NOMO-1 treated with DMSO at 0.1 percent for 48 hours (cell line): ENCODE data around the gene RSBN1L.
A peak's percentile ranks its signal among the peaks of the same experiment; 100 is the strongest.

Experiments
- DNase-seq: peaks from one replicate; lab custom pipeline; 2025; ENCODE audit not compliant: unreplicated experiment; lab: John Stamatoyannopoulos, UW

Gene RSBN1L

DNA sequence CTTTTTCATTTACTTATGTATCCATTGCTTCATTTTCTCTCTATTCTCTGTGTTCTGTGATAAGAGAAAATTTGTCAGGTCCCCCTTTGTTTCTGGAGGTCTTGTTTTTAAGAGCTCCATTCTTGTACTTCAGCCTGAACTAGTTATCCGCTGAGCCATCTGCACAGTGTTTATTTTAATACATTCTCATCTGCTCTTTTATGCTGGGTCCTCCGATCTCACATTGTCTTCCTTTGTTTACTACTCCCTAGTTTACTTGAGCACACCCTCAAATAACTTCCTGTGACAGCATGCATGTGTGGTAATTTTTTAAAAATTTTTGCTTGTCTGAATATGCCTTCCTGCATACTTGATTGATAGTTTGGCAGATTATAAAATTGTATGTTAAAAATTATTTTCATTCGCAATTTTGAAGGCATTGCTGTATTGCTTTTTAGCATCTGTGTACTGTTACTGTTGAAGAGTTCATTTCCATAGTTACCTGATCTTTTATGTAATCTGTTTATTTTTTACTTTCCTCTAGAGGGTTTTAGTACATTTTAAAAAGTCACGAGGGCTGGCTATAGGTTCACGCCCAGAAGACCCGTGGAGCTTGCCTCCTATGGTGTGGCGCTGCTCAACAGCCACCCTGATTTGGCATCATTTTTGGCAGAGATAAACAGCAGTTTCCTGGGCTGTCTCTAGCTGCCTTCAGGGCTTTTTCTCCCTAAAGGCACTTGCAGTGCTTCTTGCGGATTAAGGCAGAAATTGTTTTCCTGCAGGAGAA is 31.9 kb downstream of the RSBN1L start:
- no peak for DNase-seq

DNA sequence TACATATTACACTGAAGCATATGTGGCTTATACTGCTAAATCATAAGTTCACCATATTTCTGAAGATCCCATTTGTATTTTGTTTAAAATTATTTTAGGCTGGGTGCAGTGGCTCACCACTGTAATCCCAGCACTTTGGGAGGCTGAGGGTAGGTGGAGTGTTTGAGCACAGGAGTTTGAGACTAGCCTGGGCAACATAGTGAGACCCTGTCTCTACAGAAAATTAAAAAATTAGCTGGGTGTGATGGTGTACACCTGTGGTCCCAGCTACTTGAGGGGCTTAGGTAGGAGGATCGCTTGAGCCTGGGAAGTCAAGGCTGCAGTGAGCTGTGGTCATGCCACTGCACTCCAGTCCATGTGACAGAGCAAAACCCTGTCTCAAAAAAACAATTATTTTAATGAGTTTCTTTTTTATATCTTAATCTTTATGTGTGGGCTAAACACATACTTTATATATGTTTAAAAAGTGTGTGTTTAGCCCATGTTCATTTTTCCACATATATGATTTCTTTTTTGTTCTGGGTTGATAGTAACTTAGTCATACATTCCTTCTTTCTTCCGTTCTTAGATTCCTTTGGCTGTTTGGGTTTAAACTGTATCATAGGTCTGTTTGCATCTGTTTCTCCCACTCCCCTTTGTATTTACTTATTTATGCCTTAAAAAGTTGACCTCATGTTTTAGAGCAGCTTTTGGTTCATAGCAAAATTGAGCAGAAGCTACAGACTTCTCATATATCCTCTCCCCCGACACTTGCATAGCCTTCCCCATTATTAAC is 33.5 kb downstream of the RSBN1L start:
- no peak for DNase-seq

DNA sequence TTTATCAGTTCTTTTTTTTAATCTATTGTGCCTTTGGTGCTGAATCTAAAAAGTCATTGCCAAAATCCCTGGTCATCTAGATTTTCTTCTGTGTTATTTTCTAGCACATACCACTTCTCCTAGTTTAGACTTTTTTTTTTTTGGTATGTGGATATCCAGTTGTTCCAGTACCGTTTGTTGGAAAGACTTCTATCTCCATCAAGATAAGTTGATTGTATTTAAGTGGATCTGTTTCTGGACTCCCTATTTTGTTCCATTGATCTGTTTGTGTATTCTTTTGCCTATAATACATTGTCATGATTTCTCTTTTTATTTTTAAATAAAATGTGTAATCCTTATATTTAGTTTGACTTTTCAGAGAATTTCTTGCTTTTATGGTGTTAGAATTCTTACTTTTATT is 35.5 kb downstream of the RSBN1L start:
- no peak for DNase-seq

DNA sequence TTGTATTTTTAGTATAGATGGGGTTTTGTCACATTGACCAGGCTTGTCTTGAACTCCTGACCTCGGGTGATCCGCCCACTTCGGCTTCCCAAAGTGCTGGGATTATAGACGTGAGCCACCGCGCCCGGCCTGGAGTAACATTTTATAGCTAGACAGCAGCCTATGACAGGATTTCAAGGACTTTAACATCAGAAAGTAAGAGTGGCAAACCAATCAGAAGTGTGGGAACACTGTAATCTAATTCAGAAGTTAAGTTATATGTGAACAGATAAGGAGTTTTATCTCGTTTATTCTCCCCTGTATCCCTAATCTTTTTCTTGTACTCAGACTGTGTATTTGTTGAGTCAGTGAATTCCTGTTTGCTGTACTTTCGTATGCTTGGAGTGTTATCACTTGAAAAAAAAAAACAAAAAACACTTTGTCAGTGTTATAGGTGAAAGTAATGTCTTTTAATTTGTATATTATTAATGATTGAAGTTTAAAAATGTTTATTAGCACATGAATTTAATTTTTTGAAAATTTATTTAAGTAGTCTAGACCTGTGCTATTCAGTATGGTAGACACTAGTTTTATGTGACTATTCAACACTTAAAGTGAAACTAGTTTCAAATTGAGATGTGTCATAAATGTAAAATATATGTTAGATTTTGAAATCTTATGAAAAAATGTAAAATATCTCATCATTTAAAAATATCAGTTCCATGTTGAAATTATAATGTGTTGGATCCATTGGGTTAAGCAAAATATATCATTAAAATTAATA is 38.6 kb downstream of the RSBN1L start:
- DNase-seq: no peak

DNA sequence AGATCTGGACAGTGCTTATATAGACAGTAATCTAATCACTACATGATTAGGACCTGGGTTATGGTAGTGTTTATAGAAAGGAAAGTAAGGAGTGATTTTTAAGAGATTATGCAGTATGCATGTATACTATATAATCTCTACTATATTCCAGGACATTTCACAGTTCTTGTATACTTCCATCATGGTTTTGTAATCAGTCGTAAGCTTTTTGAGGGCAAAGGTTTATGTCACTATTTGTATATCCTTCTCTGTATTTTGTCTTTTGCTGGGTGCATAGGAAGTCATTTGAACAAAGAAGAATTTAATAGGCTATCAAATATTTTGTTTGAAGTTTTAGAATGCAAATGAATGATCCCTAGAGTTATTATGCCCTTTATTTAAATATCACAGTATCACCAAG is 39.2 kb downstream of the RSBN1L start:
- no peak for DNase-seq

DNA sequence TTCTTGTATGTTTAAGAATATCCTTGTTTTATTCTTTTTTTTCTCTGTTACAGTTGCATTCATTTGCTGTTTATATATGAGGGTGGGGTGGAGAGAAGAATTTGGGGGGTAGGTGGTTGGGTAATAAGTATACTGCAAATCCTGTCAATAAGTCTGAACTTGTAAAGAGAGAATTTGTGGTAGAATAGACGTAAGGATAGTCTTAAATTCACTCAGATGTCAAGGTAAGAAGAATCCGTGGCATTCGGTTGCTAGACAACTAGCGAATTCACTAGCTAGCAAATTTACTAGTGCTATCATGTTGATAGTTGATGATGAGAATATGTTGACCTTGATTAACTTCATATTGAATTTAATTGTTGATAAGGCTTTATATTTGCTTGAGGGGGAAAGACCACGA is 40.7 kb downstream of the RSBN1L start:
- DNase-seq: no peak

DNA sequence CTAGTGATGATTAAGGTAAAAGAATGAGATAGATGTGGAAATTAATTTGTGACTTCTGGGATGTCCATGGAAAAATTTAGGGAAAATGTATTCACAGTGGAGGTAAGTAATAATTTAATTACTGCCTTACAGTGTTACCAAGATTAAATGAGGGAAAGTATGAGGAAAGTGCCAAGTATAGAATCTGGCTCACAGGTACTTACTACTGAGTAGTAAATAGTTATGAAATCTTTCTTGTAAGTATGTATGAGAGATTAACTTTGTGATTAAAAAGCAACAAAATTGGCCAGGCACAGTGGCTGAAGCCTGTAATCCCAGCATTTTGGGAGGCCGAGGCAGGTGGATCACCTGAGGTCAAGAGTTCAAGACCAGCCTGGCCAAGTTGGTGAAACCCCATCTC is 42.1 kb downstream of the RSBN1L start:
- DNase-seq: no peak

DNA sequence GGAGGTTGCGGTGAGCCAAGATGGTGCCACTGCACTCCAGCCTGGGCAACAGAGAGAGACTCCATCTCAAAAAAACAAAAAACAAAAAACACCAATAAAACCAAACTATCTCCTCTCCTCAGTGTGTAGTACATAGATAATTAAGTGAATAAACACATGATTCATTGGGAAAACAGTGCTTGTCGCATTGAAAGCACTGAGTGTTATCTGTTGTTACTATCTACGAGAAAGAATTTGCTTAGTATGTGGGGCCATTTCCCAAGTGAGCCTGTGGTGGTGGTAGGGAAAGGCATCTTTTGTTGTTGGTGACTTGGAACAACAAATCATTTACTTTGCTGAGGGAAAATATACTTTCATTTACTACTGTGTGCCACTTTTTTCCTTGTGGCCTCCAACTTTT is 42.6 kb downstream of the RSBN1L start:
- DNase-seq: no peak

DNA sequence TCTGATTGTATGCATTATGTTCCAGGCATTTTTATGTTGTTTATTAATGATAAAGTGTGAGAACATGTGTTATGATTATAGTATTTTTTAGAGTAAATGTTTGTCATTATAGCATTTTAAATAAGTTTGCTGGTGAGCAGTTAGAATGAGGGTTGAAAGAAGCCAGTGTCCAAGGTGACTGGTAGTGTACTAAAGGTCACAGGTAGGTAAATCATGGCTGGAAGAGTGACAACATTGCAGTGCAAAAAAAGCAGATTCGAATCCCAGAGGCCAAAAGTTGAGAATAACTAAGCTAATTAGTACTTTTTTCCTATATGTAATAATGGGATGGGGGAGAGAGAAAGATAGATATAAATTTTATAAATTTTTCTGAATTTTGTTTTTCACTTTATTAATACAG is 44.0 kb downstream of the RSBN1L start:
- DNase-seq: no peak

DNA sequence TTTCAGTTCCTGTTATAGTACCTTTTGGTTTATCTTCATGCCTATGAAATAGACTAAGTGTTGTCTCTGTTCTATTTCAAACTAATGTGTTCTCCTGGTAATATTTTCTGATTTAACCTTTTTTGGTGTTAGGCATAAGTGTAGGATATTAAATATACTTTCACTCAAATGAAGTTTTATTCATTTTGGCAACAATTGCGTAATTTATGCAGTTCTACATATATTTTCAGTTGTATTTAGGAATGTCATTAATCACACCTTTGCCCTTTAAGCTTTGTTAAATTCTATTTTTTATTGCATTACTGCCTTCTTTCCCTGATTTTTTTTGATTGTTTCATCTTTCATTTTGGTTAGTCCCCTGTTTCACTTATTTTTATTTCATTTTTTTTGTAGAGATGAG is 47.3 kb downstream of the RSBN1L start:
- no peak for DNase-seq

DNA sequence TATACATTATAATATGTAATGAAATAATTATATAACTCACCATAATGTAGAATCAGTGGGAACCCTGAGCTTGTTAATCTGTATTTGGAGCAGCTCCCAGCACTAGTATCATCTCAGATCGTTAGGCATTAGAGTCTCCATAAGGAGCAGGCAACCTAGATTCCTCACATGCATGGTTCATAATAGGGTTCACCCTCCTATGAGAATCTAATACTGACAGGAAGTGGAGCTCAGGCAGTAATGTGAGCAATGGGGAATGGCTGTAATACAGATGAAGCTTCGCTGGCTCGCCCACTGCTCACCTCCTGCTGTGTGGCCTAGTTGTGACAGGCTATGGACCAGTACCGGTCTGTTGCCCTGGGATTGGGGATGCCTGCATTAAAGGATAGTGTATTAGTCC is 49.5 kb downstream of the RSBN1L start:
- DNase-seq: no peak

DNA sequence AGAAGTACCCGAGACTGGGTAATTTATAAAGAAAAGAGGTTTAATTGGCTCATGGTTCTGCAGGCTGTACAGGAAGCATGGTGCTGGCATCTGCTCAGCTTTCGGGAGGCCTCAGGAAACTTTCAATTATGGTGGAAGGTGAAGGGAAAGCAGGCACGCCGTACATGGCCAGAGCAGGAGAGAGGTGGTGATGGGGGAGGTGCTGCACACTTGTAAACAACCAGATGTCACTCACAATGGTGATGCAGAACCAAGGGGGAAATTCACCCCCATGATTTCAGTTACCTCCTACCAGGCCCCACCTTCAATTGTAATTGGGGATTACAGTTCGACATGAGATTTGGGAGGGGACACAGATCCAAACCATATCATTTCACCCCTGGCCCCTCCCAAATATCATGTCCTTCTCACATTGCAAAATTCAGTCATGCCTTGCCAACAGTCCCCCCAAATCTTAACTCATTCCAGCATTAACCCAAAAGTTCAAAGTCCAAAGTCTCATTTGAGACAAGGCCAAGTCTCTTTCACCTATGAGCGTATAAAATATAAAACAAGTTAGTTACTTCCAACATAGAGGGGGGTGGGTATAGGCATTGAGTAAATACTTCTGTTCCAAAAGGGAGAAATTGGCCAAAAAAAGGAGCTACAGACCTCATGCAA is 50.0 kb downstream of the RSBN1L start:
- DNase-seq: no peak

DNA sequence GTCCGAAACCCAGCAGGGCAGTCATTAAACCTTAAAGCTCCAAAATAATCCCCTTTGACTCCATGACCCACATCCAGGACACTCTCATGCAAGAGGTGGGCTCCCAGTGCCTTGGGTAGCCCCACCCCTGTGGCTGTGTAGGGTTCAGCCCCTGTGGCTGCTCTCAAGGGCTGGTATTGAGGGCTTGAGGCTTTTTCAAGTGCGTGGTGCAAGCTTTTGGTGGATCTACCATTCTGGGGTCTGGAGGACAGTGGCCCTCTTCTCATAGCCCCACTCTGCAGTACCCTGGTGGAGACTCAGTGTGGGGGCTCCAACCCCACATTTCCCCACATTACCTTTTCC is 50.5 kb downstream of the RSBN1L start:
- DNase-seq: no peak

DNA sequence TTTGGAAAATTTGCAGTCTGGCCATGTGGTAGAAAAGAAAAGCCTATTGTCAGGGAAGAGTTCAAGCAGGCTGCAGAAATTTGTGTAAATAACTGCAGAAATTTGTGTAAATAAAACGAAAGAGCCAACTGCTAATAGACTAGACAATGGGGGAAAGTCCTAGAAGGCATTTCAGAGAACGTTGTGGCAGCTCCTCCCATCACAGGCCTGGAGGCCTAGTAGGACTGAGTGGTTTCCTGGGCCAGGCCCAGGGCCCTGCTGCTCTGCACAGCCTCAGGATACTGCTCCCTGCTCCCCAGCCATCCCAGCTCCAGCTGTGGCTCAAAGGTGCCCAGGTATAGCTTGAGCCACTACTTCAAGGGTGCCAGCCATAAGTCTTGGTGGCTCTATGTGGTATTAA is 50.9 kb downstream of the RSBN1L start:
- DNase-seq: no peak

DNA sequence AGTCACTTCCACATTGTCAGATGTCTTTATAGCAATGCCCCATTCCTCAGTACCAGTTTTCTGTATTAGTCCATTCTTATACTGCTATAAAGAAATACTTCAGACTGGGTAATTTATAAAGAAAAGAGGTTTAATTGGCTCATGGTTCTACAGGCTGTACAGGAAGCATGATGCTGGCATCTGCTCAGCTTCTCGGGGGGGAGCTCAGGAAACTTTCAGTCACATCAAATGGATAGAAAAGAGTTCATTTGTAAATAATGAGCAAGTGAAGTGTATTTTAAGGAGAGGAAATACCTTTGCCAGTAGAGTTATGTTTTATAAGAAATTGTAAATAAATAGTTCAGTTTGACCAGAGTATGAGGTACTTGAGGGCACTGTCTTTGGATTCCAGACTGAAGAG is 51.5 kb downstream of the RSBN1L start:
- DNase-seq: no peak

DNA sequence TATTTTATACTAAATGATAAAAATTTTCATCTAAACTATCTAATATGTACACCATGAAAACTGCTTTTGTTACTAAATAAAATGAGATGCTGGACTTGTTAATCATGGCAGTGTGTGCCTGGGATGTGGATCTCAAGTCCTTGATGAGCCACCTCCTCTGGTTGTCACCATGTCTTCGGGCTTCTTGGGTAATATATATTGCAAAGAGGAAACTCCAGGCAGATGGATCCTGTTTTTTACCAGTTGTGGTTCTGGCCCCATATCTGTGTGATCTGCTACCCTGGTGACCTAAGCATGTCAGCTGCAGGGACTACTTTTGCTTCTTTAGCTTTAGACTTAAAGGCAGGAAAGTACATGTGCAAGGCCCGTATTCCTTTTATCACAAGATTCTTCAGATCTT is 55.8 kb downstream of the RSBN1L start:
- DNase-seq: peak; percentile 99

DNA sequence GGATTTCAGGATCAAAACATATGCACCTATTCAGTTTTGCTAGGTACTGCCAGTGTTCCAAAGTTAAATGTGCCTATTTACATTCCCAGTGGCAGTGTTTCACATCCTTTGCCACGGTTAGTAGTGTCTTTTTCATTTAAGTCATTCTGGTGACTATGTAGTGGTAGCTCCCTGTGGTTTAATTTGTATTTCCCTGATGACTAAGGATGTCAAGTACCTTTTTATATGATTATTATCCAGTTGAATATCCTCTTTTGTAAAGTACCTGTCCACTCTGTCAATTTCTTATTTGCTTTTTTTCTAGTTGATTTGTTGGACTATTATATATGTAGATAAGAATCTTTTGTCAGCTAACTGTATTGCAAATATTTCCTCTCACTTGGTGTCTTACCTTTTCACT is 56.9 kb downstream of the RSBN1L start:
- DNase-seq: no peak

DNA sequence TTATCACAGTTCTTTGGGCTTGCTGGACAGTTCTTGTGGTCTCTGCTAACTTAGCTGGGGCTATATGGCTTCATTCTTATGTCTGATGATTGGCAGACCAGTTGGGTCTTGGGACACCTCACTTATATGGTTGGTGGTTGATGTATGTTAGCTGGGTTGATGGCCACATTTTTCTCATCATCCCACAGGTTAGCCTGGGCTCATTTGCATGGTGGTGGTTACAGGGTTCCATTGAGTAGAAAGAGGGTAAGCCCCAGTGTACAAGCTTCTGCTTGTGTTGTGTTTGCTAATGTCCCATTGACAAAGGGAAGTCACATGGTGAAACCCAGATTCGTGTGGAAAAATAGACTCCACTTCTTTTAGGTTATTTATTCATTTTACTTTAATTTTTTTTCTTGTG is 61.3 kb downstream of the RSBN1L start:
- DNase-seq: no peak

DNA sequence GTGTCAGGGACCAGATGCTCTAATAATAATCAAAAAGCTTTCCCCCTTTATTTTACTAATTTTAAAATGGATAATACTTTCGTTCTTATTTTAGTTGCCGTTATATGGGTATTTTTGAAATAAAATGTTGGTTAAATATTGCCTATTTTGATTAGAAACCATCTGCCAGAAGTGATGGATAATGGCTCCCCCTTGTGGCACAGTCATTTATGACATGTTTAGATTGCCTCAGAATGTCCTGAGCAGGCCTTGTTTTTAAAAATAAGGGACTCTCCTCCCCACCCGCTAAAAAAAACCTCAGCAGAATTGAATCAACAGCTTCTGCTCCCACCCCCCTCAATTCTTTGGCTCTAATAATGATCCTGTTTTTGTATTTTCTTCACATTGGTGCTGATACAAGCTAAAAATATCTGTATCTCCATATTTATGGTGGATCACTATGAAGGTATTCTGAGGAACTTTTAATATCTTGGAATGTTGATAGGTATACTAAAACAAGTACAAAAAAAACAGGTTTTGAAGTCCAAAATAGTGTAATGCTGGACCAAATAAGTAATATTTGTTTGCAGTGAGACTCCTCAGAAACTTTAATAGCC is 63.1 kb downstream of the RSBN1L start:
- peak; percentile 83 for DNase-seq

DNA sequence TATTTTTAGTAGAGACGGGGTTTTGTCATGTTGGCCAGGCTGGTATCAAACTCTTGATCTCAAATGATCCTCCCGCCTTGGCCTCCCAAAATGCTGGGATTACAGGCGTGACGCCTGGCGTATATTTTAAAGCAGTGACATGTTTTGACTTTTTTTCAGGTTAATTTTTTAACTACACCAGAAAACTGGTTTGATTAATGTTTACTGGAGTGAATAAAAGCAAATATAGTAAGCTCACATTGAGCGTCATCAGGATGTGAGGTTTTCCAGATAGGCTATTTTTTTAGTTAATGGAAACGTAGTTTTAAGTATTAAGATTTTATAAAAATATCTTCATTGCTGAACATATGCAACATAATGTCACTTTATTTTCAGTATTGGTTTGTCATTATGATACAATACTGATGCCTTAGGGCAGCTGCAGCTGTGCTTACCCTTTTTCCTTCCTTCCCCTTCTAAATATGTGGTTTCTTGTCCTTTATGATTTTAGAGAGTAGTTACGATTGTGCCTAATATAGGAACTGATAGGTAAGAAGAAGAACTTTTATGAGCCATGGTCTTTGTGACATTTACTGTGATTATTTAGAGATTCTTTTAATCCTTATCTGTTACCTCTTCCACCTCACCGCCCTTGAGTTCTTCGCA is 64.7 kb downstream of the RSBN1L start:
- peak; percentile 31 for DNase-seq

DNA sequence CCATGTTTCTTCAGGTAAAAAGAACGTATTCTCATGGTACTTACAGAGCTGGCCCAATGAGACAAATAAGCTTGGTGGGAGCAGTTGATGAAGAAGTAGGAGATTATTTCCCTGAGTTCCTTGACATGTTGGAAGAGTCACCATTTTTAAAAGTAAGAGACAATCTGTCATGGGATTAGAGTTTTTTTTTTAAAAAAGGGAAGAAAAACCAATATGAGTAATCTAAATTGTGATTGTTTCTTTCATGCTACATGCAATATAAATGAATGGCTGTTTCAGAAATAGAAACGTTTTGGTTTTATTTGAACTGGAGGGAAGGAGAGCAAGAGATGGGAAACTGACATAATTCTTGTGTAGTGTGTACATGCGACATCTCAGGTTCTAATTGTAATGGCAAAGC is 69.2 kb downstream of the RSBN1L start:
- DNase-seq: no peak
